Endodermal cell (in vitro differentiated cells): ENCODE data around the gene MGAT5. TPM values are rescaled to one million over a fixed set of nuclear protein-coding genes. Genes with fewer than 3 reads are reported as not detected.

Experiments used
- DNase-seq: peaks from one replicate; pipeline ENCODE4 v3.0.0-alpha.2; 2017
- H3K27ac ChIP-seq: 2 replicates; pipeline ENCODE4 v1.5.1; 2013; ENCODE audit warnings: mild to moderate bottlenecking, low read depth, low read length, moderate library complexity
- H3K27me3 ChIP-seq: 2 replicates; pipeline ENCODE4 v1.6.1; 2013; ENCODE audit warnings: mild to moderate bottlenecking, low read length, moderate library complexity; ENCODE audit not compliant: insufficient read depth, control insufficient read depth, poor library complexity, severe bottlenecking
- H3K36me3 ChIP-seq: 2 replicates; pipeline ENCODE4 v1.7.0; 2013; ENCODE audit warnings: mild to moderate bottlenecking, low read length, moderate library complexity; ENCODE audit not compliant: control insufficient read depth, insufficient read depth
- H3K4me1 ChIP-seq: one replicate; pipeline ENCODE4 v1.7.0; 2013; ENCODE audit warnings: low read length; ENCODE audit not compliant: control insufficient read depth, insufficient read depth
- H3K4me3 ChIP-seq: 2 replicates; pipeline ENCODE4 v1.5.1; 2013; ENCODE audit warnings: mild to moderate bottlenecking, low read length, moderate library complexity
- H3K9ac ChIP-seq: 2 replicates; pipeline ENCODE4 v1.6.1; 2013; ENCODE audit warnings: mild to moderate bottlenecking, low read length, moderate library complexity; ENCODE audit not compliant: poor library complexity, severe bottlenecking; ENCODE audit errors: extremely low read depth
- H3K9me3 ChIP-seq: 2 replicates; pipeline ENCODE4 v1.6.1; 2013; ENCODE audit warnings: mild to moderate bottlenecking, low read length, moderate library complexity; ENCODE audit not compliant: control insufficient read depth
- H3K27ac Mint-ChIP-seq: 2 replicates; pipeline ENCODE4 v1.8.0; 2020; ENCODE audit warnings: mixed read lengths
- H3K27me3 Mint-ChIP-seq: 2 replicates; pipeline ENCODE4 v1.8.0; 2021; ENCODE audit warnings: mild to moderate bottlenecking, mixed read lengths; ENCODE audit not compliant: insufficient read depth
- H3K36me3 Mint-ChIP-seq: 2 replicates; pipeline ENCODE4 v1.8.0; 2020; ENCODE audit warnings: low read depth, mixed read lengths
- H3K4me1 Mint-ChIP-seq: 2 replicates; pipeline ENCODE4 v1.8.0; 2020; ENCODE audit warnings: mixed read lengths
- H3K4me3 Mint-ChIP-seq: 2 replicates; pipeline ENCODE4 v1.8.0; 2020; ENCODE audit warnings: mild to moderate bottlenecking, moderate library complexity, mixed read lengths
- H3K9me3 Mint-ChIP-seq: 2 replicates; pipeline ENCODE4 v1.8.0; 2020; ENCODE audit warnings: mild to moderate bottlenecking, mixed read lengths
- WGBS, 2 experiments: methylation state at CpG; one replicate each; pipeline versions ENCODE4 v1.1.5 to v1.1.7; 2013; ENCODE audit warnings: missing lambda C conversion rate in 2 of 2, mixed read lengths in 1 of 2; ENCODE audit not compliant: insufficient coverage in 1 of 2, insufficient read length in 1 of 2; 5-methylcytosine and 5-hydroxymethylcytosine counted together
- long read RNA-seq, 4 experiments: library from polyadenylated mRNA in 2 of 4; library from RNA in 1 of 4; library from capped mRNA in 1 of 4; stranded (forward) in 3 of 4; unstranded in 1 of 4; transcript quantifications; one replicate each; pipeline ENCODE4 v2.0.0, GENCODE V29; 2020 to 2021; ENCODE audit warnings: inconsistent platforms in 1 of 4
- polyA plus RNA-seq, 2 experiments: library from polyadenylated mRNA; stranded (reverse); fragments of 50-300 nt; gene quantifications; one replicate each; pipeline ENCODE4 v1.2.3, GENCODE V29; 2013
- total RNA-seq, 2 donors: library from RNA; stranded (reverse); fragmentation: NEBNext Ultra II Directional in 1 of 2; extraction: Animal tissue kit (Norgen Biotek cat#: 25700) in 1 of 2; gene quantifications; 2 replicates in 1 of 2; 3 replicates in 1 of 2; pipeline ENCODE4 v1.2.1, GENCODE V29; 2021
- TF ChIP-seq, protein P1 (sequence below): fragments of 200-600 bp; sonication (generic); conservative IDR thresholded peaks from 2 replicates; pipeline ENCODE4 v1.5.0; 2021; ENCODE audit warnings: antibody characterized with exemption, mild to moderate bottlenecking

The MGAT5 gene, protein sequence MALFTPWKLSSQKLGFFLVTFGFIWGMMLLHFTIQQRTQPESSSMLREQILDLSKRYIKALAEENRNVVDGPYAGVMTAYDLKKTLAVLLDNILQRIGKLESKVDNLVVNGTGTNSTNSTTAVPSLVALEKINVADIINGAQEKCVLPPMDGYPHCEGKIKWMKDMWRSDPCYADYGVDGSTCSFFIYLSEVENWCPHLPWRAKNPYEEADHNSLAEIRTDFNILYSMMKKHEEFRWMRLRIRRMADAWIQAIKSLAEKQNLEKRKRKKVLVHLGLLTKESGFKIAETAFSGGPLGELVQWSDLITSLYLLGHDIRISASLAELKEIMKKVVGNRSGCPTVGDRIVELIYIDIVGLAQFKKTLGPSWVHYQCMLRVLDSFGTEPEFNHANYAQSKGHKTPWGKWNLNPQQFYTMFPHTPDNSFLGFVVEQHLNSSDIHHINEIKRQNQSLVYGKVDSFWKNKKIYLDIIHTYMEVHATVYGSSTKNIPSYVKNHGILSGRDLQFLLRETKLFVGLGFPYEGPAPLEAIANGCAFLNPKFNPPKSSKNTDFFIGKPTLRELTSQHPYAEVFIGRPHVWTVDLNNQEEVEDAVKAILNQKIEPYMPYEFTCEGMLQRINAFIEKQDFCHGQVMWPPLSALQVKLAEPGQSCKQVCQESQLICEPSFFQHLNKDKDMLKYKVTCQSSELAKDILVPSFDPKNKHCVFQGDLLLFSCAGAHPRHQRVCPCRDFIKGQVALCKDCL
- 10 to 100 TPM; 57.2 to 78.4 TPM for total RNA-seq
- polyA plus RNA-seq (2013, experiment 1 of 2) = 28.2 TPM
- 27.4 TPM for polyA plus RNA-seq (2013, experiment 2 of 2)
- long read RNA-seq, experiment 1, full-length matches to known transcripts = 1 of 25 reads
- long read RNA-seq, experiment 1, partial matches to known transcripts = 1 of 25 reads
- long read RNA-seq, experiment 1, other reads (novel, unspliced or antisense) = 23 of 25 reads
- long read RNA-seq, experiment 2, partial matches to known transcripts = 0 of 33 reads
- long read RNA-seq, experiment 2, other reads (novel, unspliced or antisense) = 33 of 33 reads
- long read RNA-seq, experiment 3, partial matches to known transcripts = 0 of 19 reads
- long read RNA-seq, experiment 3, other reads (novel, unspliced or antisense) = 19 of 19 reads
- long read RNA-seq, experiment 4, partial matches to known transcripts = 0 of 1 reads
- long read RNA-seq, experiment 4, other reads (novel, unspliced or antisense) = 1 of 1 reads

DNA sequence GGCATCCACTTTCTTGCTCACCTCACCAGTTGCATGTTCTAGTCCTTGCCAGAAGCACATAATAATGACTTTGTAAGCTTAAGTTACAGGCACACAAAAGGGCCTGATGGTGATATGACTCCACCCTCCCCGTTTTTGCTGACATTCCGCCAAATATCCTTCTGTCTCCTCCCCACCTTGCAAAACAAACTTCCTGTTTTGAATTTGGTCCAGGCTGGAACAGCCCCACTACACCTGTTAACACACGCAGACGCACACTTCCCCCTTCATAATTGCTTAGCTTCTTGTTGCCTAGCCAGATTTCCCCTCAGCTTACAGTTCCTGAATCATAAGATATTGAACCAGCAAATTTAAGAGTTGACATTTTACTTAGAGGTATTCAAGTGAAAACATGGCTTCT, at the start of gene MGAT5:
Gene MGAT5, plus strand, starts transcription at position 269 of the 400 bp plus-strand sequence. CDS start 332 bp downstream, outside the sequence.
- Histone ChIP-seq H3K4me1 (no peaks in the 10 kb centered on the region), H3K36me3 (peaks cover 4% of the 10 kb centered on the region), H3K4me3 (no peak within 1 kb of the TSS), H3K9me3 (no peaks in the 10 kb centered on the region), H3K27me3 (no peaks in the 10 kb centered on the region), H3K27ac (no peak within 1 kb of the TSS), H3K9ac (no peak within 1 kb of the TSS)
- Mint-ChIP-seq H3K4me1 (no peaks in the 10 kb centered on the region), H3K36me3 (peaks cover 11% of the 10 kb centered on the region), H3K27ac (no peak within 1 kb of the TSS), H3K4me3 (no peak within 1 kb of the TSS), H3K27me3 (no peaks in the 10 kb centered on the region), H3K9me3 (no peaks in the 10 kb centered on the region)
- DNase-seq = no peak
- 93 to 100% methylated on average over 4 of the region's 4 CpGs for WGBS, 2 experiments
- TF ChIP-seq, protein P1, sequence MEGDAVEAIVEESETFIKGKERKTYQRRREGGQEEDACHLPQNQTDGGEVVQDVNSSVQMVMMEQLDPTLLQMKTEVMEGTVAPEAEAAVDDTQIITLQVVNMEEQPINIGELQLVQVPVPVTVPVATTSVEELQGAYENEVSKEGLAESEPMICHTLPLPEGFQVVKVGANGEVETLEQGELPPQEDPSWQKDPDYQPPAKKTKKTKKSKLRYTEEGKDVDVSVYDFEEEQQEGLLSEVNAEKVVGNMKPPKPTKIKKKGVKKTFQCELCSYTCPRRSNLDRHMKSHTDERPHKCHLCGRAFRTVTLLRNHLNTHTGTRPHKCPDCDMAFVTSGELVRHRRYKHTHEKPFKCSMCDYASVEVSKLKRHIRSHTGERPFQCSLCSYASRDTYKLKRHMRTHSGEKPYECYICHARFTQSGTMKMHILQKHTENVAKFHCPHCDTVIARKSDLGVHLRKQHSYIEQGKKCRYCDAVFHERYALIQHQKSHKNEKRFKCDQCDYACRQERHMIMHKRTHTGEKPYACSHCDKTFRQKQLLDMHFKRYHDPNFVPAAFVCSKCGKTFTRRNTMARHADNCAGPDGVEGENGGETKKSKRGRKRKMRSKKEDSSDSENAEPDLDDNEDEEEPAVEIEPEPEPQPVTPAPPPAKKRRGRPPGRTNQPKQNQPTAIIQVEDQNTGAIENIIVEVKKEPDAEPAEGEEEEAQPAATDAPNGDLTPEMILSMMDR = no peak

DNA sequence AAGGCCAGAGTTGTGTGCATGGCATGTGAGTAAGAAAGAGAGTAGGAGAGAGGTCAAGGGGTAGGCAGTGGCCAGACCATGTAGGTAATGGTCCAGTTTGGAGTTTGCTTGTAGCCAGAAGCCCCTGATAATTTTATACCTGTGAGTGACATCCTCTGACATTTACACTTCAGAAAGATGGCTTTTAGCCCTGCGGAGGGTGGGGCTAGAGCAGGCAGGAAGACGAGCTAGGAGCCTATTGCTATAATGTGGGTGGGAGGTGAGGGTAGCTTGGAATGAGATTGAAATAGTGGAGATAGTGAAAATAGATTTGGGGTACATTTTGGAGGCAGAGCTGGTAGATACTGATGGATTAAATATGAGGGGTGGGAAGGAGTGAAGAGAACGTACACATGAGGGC, 48.8 kb upstream of the MGAT5 start:
- WGBS, 2 experiments = 86 to 95% methylated on average over 3 of the region's 3 CpGs
- H3K9ac ChIP-seq = no peak overlapping the region
- Mint-ChIP-seq H3K27me3 (no peaks in the 10 kb centered on the region), H3K4me1 (peaks cover 14% of the 10 kb centered on the region), H3K36me3 (peaks cover 3% of the 10 kb centered on the region), H3K27ac (no peak overlapping the region), H3K9me3 (peaks cover 4% of the 10 kb centered on the region), H3K4me3 (no peak overlapping the region)
- no peak overlapping the region for H3K27ac ChIP-seq
- TF ChIP-seq, protein P1 = no peak
- H3K4me1 ChIP-seq = peaks cover 4% of the 10 kb centered on the region
- H3K4me3 ChIP-seq = no peak overlapping the region
- H3K36me3 ChIP-seq = no peaks in the 10 kb centered on the region
- H3K9me3 ChIP-seq = peaks cover 11% of the 10 kb centered on the region
- DNase-seq = no peak
- H3K27me3 ChIP-seq = no peaks in the 10 kb centered on the region

DNA sequence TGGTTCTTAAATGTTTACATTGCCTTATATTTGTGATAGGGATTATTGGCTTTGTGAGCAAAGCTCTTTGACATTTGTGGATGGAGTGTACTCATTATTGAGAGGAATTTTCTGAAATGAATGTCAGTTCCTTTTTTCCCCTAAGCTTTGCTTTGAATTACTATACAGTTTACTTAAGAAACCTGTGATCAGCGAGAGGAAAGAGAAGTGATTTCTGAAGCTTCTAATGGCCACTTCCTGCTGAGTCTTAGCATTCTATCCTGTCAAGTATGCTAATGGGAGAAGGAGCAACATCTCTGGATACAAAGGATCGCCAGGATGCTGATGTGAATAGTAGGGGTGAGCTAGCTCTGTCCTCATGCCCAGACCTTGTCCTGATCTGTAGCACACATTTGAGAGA, 47.8 kb upstream of the MGAT5 start:
- H3K4me1 ChIP-seq = peaks cover 4% of the 10 kb centered on the region
- no peak overlapping the region for H3K9ac ChIP-seq
- no peak overlapping the region for H3K4me3 ChIP-seq
- Mint-ChIP-seq H3K36me3 (peaks cover 3% of the 10 kb centered on the region), H3K27ac (no peak overlapping the region), H3K4me3 (no peak overlapping the region), H3K4me1 (peaks cover 14% of the 10 kb centered on the region), H3K27me3 (no peaks in the 10 kb centered on the region), H3K9me3 (peaks cover 4% of the 10 kb centered on the region)
- 0 to 14% methylated on average over 2 of the region's 2 CpGs for WGBS, 2 experiments
- TF ChIP-seq, protein P1 = no peak
- H3K27me3 ChIP-seq = no peaks in the 10 kb centered on the region
- H3K36me3 ChIP-seq = no peaks in the 10 kb centered on the region
- no peak overlapping the region for H3K27ac ChIP-seq
- H3K9me3 ChIP-seq = peaks cover 11% of the 10 kb centered on the region
- no peak for DNase-seq
